PC-9 (cell line): ENCODE measurements around the gene OIT3. TPM values are rescaled to one million over a fixed set of nuclear protein-coding genes. Genes with fewer than 3 reads are reported as not detected.

Experiments used
- Bru-seq: library from RNA; stranded (reverse); fragments of 400-500 nt; gene quantifications from one replicate; lab custom pipeline; 2021; lab: Mats Ljungman, UMichigan
- BruChase-seq, 2 experiments: library from RNA; stranded (reverse); fragments of 400-500 nt; gene quantifications; one replicate each; lab custom pipeline; 2021; lab: Mats Ljungman, UMichigan
- BruUV-seq: library from RNA; stranded (reverse); fragments of 400-500 nt; replicated peaks from 2 replicates; lab custom pipeline; 2021; lab: Mats Ljungman, UMichigan
- CTCF ChIA-PET: fragments of 300-600 bp; sonication (Branson Sonifier 250); formaldehyde crosslinking; loops from one replicate; lab custom pipeline; 2022; ENCODE audit warnings: antibody characterized with exemption; lab: Charles Lee
- POLR2A ChIA-PET: fragments of 300-600 bp; sonication (Branson Sonifier 250); formaldehyde crosslinking; loops from one replicate; lab custom pipeline; 2022; ENCODE audit warnings: antibody characterized with exemption; ENCODE audit not compliant: unreplicated experiment; lab: Charles Lee
- DNase-seq, 2 experiments: peaks; one replicate each; pipeline versions ENCODE4 v3.0.0 to v3.0.0-alpha.2; 2015 to 2022; ENCODE audit warnings: mixed read lengths in 1 of 2
- H2AFZ ChIP-seq: fragments of 200-600 bp; sonication (generic); 2 replicates; pipeline ENCODE4 v1.8.1; 2017; ENCODE audit warnings: antibody characterized with exemption
- H3F3A ChIP-seq: fragments of 200-600 bp; sonication (generic); 2 replicates; pipeline ENCODE4 v1.8.1; 2017; ENCODE audit warnings: antibody characterized with exemption, mild to moderate bottlenecking, low read depth; ENCODE audit not compliant: insufficient read depth
- H3K27ac ChIP-seq: fragments of 200-600 bp; sonication (generic); 2 replicates; pipeline ENCODE4 v1.6.1; 2016; ENCODE audit warnings: mixed run types
- H3K27me3 ChIP-seq: fragments of 200-600 bp; sonication (generic); 2 replicates; pipeline ENCODE4 v1.6.1; 2016; ENCODE audit warnings: low read depth, mixed run types; ENCODE audit not compliant: insufficient read depth
- H3K36me3 ChIP-seq: fragments of 200-600 bp; sonication (generic); 2 replicates; pipeline ENCODE4 v1.6.1; 2016; ENCODE audit warnings: low read depth, mixed run types
- H3K4me1 ChIP-seq: fragments of 200-600 bp; sonication (generic); replicated peaks from 2 replicates; pipeline ENCODE4 v1.6.1; 2016; ENCODE audit warnings: mixed run types; ENCODE audit not compliant: insufficient read depth
- H3K4me2 ChIP-seq: fragments of 200-600 bp; sonication (generic); 2 replicates; pipeline ENCODE4 v1.6.1; 2017; ENCODE audit warnings: mixed run types
- H3K4me3 ChIP-seq: fragments of 200-600 bp; sonication (generic); 2 replicates; pipeline ENCODE4 v1.6.1; 2016; ENCODE audit warnings: mixed run types
- H3K79me2 ChIP-seq: fragments of 200-600 bp; sonication (generic); 2 replicates; pipeline ENCODE4 v1.6.1; 2017; ENCODE audit warnings: low read depth, mixed run types
- H3K9me2 ChIP-seq: fragments of 200-600 bp; sonication (generic); 2 replicates; pipeline ENCODE4 v1.8.1; 2017; ENCODE audit warnings: mild to moderate bottlenecking; ENCODE audit not compliant: insufficient read depth
- H3K9me3 ChIP-seq: fragments of 200-600 bp; sonication (generic); 2 replicates; pipeline ENCODE4 v1.8.1; 2016; ENCODE audit warnings: low read depth; ENCODE audit not compliant: insufficient read depth
- H4K20me1 ChIP-seq: fragments of 200-600 bp; sonication (generic); 2 replicates; pipeline ENCODE4 v1.8.1; 2017; ENCODE audit not compliant: insufficient read depth
- CTCF ChIP-seq: fragments of 200-600 bp; sonication (generic); conservative IDR thresholded peaks from 2 replicates; pipeline ENCODE4 v1.6.1; 2017; ENCODE audit warnings: mixed run types, antibody characterized with exemption, mild to moderate bottlenecking, moderate library complexity
- EZH2 ChIP-seq: fragments of 200-600 bp; sonication (generic); IDR thresholded peaks from 2 replicates; pipeline ENCODE4 v1.8.0; 2017; ENCODE audit warnings: antibody characterized with exemption, low read depth
- intact Hi-C: fragments of 100-400 bp; cut with micrococcal nuclease; formaldehyde crosslinking; loops from one replicate; pipeline ENCODE4 v1.10.0; 2022; ENCODE audit not compliant: unreplicated experiment
- long read RNA-seq: library from polyadenylated mRNA; stranded (forward); transcript quantifications from one replicate; pipeline ENCODE4 v2.0.0, GENCODE V29; 2022
- total RNA-seq: library from RNA; stranded (reverse); gene quantifications from 2 replicates; pipeline ENCODE4 v1.2.3, GENCODE V29; 2021

Gene OIT3
- total RNA-seq = 0.28 TPM in 1 of 2 replicates, not detected in the other
- Bru-seq, nascent RNA = percentile 43 among the genes with signal in this experiment
- BruChase-seq, experiment 1, labeled RNA remaining after a 2-hour chase = percentile 39 among the genes with signal in this experiment
- BruChase-seq, experiment 2, labeled RNA remaining after a 6-hour chase = percentile 35 among the genes with signal in this experiment
- long read RNA-seq = 0 reads

GRCh38 chr10:72893136-72893798, at the start of gene OIT3:
OIT3 (plus strand) TSS chr10:72893739; CDS start chr10:72893799, 60 bp downstream.
- Histone ChIP-seq H3K36me3 (no peaks in the 10 kb centered on the region), H3K9me2 (no peaks in the 10 kb centered on the region), H3K27ac (no peak within 1 kb of the TSS), H3F3A (no peaks in the 10 kb centered on the region), H3K4me3 (no peak within 1 kb of the TSS), H3K9me3 (no peaks in the 10 kb centered on the region), H3K79me2 (no peaks in the 10 kb centered on the region), H3K4me2 (no peak within 1 kb of the TSS), H2AFZ (no peak within 1 kb of the TSS), H3K27me3 (no peaks in the 10 kb centered on the region), H4K20me1 (no peaks in the 10 kb centered on the region), H3K4me1 (no peaks in the 10 kb centered on the region)
- ChIA-PET POLR2A (no interaction called here), CTCF (interaction anchor here (0.6 kb wide), 1 partner anchor 404 kb away, joined by 6 read pairs; no protein-coding TSS in a partner anchor)
- no TSS peak for BruUV-seq
- intact Hi-C loops = no loop called here
- no peak for DNase-seq
- TF ChIP-seq CTCF (no peak), EZH2 (no peak)

GRCh38 chr10:72846238-72846637, 47.3 kb upstream of the OIT3 start:
- Histone ChIP-seq H3K9me3 (peaks cover 2% of the 10 kb centered on the region; the same call in 1 of the 2 replicates), H3K27me3 (no peaks in the 10 kb centered on the region), H3F3A (peaks cover 11% of the 10 kb centered on the region; the same call in 1 of the 2 replicates), H2AFZ (peak overlapping the region; percentile 68; the same call in 1 of the 2 replicates), H3K4me2 (peak overlapping the region; percentile 55), H3K4me3 (peak overlapping the region; percentile 18; the same call in 1 of the 2 replicates), H3K27ac (peak overlapping the region; percentile 87), H3K9me2 (no peaks in the 10 kb centered on the region), H4K20me1 (no peaks in the 10 kb centered on the region), H3K4me1 (peaks cover 29% of the 10 kb centered on the region), H3K79me2 (peaks cover 7% of the 10 kb centered on the region; the same call in 1 of the 2 replicates), H3K36me3 (0 out of 2 replicates have a peak, but pooled peaks cover 7% of the 10 kb centered on the region)
- CTCF ChIA-PET = interaction anchor here (1.3 kb wide), 1 partner anchor 492 kb away, joined by 4 read pairs; the partner anchor contains the start of gene DNAJB12
- POLR2A ChIA-PET = interaction anchor here (0.5 to 0.7 kb wide), 2 partner anchors 221 to 231 kb away, joined by 4 to 5 read pairs; no protein-coding TSS in a partner anchor
- TF ChIP-seq CTCF (no peak), EZH2 (no peak)
- intact Hi-C loops = loop anchor here (2.0 kb wide), 1 partner anchor 491 kb away; the partner anchor contains the start of gene DNAJB12
- peak; percentile 50 to 94 for DNase-seq
- BruUV-seq = no TSS peak

GRCh38 chr10:72847681-72848080, 45.9 kb upstream of the OIT3 start:
- no peaks in the 10 kb centered on the region for H3K9me2 ChIP-seq
- peaks cover 3% of the 10 kb centered on the region; the same call in 1 of the 2 replicates for H3K9me3 ChIP-seq
- no peaks in the 10 kb centered on the region for H3K27me3 ChIP-seq
- CTCF ChIA-PET = no interaction called here
- DNase-seq = peak in 1 of 2 experiments; percentile 37
- peaks cover 11% of the 10 kb centered on the region; the same call in 1 of the 2 replicates for H3F3A ChIP-seq
- BruUV-seq = no TSS peak
- no peak overlapping the region for H2AFZ ChIP-seq
- TF ChIP-seq CTCF = no peak
- no peak for TF ChIP-seq EZH2
- peaks cover 7% of the 10 kb centered on the region; the same call in 1 of the 2 replicates for H3K79me2 ChIP-seq
- H3K4me2 ChIP-seq = no peak overlapping the region
- H3K27ac ChIP-seq = no peak overlapping the region
- intact Hi-C loops = loop anchor here (2.0 kb wide), 1 partner anchor 493 kb away; the partner anchor contains the start of gene DNAJB12
- no peak overlapping the region for H3K4me3 ChIP-seq
- POLR2A ChIA-PET = no interaction called here
- H4K20me1 ChIP-seq = no peaks in the 10 kb centered on the region
- H3K4me1 ChIP-seq = peaks cover 29% of the 10 kb centered on the region
- 0 out of 2 replicates have a peak, but pooled peaks cover 7% of the 10 kb centered on the region for H3K36me3 ChIP-seq
